ENCODE measurements around the gene POLE2.
"Not testable (repeated sequence)": the region's sequence is repeated elsewhere in the genome, so short reads cannot be mapped to it uniquely, and the experiment has no call there.

The POLE2 gene, protein sequence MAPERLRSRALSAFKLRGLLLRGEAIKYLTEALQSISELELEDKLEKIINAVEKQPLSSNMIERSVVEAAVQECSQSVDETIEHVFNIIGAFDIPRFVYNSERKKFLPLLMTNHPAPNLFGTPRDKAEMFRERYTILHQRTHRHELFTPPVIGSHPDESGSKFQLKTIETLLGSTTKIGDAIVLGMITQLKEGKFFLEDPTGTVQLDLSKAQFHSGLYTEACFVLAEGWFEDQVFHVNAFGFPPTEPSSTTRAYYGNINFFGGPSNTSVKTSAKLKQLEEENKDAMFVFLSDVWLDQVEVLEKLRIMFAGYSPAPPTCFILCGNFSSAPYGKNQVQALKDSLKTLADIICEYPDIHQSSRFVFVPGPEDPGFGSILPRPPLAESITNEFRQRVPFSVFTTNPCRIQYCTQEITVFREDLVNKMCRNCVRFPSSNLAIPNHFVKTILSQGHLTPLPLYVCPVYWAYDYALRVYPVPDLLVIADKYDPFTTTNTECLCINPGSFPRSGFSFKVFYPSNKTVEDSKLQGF

GRCh38 chr14:49687942-49688700 is at the start of gene POLE2:
Gene POLE2, minus strand, starts transcription at chr14:49688214. Its CDS starts 11 bp downstream, at chr14:49688203.
- DNase-seq: peak; percentile 65

- DNase-seq: not testable (repeated sequence)
Observed at GRCh38 chr14:49735669-49736068, 47.7 kb upstream of the POLE2 start.

DNA sequence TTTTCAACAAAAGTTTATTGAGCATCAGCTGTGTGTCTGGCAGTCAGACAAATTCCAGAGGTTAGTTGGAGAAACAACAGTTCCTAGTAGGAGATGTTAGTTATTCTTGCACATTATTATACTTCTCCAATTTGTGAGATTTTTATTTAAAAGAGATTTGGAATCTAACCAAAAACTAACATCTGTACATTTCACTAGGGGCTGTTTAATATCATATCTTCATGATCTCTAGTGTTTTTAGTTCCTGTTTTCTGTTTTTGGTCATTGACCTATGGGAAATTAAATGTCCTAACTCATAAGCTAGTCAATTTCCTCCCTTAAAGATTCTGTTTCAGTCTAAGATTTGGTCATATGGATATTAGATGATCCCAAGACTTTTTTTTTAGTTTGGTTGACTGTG is 45.8 kb upstream of the POLE2 start:
- no peak for DNase-seq

DNA sequence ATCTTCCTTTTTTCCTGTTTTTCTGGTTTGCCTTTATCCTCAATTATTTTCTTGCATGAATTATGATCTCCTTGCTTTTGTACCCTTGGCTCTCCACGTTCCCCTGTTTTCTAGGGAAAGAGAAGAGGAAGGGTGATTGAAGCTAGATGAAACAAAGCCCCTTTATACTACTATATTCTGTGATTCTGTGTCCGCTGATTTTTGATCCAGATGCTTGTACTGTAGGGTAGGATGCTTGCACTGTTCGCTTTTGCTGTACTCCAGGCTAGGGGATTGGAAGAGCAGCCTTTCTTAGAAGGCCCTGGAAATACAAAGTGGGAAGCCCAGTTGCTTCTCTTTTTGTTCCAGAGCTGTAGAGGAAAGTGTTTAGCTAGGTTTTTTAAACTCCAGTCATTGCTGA is 44.9 kb upstream of the POLE2 start:
- no peak for DNase-seq

DNA sequence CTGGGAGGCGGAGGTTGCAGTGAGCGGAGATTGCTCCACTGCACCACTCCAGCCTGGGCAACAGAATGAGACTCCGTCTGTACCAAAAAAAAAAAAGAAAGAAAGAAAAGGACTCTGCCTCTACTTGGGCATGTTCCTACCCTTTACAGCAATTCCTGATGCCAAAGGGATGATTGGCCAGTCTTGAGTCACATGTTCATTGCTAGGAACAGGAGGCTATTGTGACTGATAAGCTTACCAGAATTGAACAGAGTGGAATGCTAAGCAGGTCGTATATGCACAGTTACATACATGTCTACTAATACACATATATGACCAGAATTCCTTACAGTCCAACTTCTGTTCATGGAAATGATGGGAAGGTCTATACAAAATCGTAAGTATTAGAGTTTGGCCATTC is 39.2 kb upstream of the POLE2 start:
- DNase-seq: no peak

GRCh38 chr14:49721733-49722435 is 33.9 kb upstream of the POLE2 start:
- DNase-seq: not testable (repeated sequence)

DNA sequence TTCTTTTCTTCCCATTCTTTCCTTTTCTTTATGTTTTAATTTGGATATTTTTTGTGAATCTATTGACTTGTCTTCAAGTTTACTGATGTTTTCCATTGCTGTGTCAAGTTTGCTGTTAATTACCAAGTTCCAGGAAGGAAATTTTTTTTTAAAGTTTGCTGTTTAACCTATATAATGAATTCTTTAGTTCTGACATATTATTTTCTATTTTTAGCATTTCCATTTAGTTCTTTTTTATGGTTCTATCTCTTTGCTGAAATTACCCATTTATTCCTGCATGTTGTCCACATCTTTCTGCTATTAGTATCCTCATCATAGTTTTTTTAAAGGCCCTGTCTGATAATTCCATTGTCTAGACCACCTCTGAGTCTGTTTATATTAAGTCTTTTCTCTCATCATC is 32.7 kb upstream of the POLE2 start:
- no peak for DNase-seq

DNA sequence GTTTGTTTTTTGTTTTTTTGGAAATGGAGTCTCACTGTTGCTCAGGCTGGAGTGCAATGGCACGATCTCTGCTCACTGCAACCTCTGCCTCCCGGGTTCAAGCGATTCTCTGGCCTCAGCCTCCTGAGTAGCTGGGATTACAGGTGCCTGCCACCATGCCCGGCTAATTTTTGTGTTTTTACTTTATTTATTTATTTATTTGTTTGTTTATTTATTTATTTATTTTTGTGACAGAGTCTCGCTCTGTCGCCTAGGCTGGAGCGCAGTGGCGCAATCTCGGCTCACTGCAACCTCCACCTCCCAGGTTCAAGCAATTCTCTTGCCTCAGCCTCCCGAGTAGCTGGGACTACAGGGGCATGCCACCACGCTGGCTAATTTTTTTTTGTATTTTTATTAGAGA is 23.0 kb upstream of the POLE2 start:
- DNase-seq: not testable (repeated sequence)

DNA sequence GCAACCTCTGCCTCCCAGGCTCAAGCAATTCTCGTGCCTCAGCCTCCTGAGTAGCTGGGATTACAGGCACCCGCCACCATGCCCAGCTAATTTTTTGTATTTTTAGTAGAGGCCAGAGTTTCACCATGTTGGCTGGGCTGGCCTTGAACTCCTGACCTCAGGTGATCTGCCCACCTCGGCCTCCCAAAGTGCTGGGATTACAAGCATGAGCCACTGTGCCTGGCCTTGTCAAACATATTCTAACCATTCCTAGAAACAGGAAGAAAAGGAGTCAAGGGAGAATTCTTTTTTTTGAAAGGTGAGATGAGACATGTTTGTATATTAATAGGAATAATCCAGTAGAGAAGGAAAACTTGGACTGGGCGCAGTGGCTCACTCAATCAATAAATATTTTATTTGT is 16.5 kb upstream of the POLE2 start:
- DNase-seq: not testable (repeated sequence)

GRCh38 chr14:49703965-49704364 is 16.0 kb upstream of the POLE2 start:
- no peak for DNase-seq

GRCh38 chr14:49702725-49703124 is 14.7 kb upstream of the POLE2 start:
- DNase-seq: no peak

- DNase-seq: not testable (repeated sequence)
Observed at GRCh38 chr14:49693735-49694124, 5.7 kb upstream of the POLE2 start.

- DNase-seq: peak; percentile 63
Observed at GRCh38 chr14:49692811-49693734, 5.1 kb upstream of the POLE2 start, which contains the start of gene KLHDC1. Gene KLHDC1, plus strand, starts transcription at chr14:49693120. Its CDS starts 75 bp downstream, at chr14:49693195.

GRCh38 chr14:49692193-49692757 is 4.3 kb upstream of the POLE2 start:
- peak; percentile 33 for DNase-seq

DNA sequence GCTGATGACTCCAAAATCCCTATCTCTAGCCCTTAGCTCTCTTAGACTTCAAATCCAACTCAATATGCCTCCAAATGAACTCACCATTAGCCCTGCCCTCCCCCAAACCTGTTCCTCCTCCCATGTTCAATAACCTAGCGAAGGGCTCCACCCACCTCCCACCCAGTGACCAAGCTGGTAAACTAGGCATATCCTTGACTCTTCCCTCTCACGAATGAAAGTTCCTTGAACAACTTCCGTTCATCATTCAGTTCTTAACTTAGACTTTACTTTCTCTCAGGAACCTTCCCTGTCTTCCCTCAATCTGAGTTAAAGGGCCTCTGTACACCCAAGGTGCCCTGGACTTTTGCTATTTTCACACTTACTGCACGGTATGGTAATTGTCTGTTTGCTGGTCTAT is 3.0 kb upstream of the POLE2 start:
- no peak for DNase-seq

GRCh38 chr14:49688701-49689030 is 652 bp upstream of the POLE2 start:
- DNase-seq: no peak

GRCh38 chr14:49686425-49686824 is 1.6 kb downstream of the POLE2 start:
- DNase-seq: no peak

- no peak for DNase-seq
Observed at GRCh38 chr14:49679271-49679670, 8.7 kb downstream of the POLE2 start.

- no peak for DNase-seq
Observed at GRCh38 chr14:49677643-49678042, 10.4 kb downstream of the POLE2 start.

GRCh38 chr14:49673586-49673985 is 14.4 kb downstream of the POLE2 start:
- DNase-seq: no peak

DNA sequence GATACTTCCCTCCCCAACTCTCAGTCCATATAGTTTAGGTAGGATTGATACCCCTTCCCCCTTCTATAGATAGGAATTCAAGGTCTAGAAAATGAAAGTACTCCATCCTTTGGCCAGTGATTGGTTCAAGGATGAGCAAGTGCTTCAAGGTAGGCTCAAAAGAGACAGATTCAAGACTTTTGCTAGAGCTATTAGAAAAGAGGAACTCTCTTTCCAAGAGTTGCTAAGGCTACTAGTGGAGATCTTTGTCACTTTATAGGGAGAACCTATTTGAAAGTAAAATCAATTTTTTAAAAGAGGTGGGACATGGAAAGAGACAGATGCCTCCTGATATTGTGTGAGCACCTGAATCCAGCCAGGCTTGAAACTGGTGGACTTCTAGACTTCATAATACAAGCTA is 17.5 kb downstream of the POLE2 start:
- no peak for DNase-seq
